T-helper 1 cell treated with Interleukin-12 subunit alpha and Interleukin-12 subunit beta and Interleukin-4 antibody, amounts not matched to agents 30 ng/mL and 1 ng/mL, for 36 hours (primary cell): ENCODE data around the gene MED16. TPM values are rescaled to one million over a fixed set of nuclear protein-coding genes. Genes with fewer than 3 reads are reported as not detected.
"Not testable (repeated sequence)": the region's sequence is repeated elsewhere in the genome, so short reads cannot be mapped to it uniquely, and the experiment has no call there.

Experiments
- intact Hi-C: fragments of 100-400 bp; cut with micrococcal nuclease; formaldehyde crosslinking; loops from one replicate; pipeline ENCODE4 v1.15.1; 2024
- total RNA-seq: library from RNA; stranded (reverse); gene quantifications from 2 replicates; pipeline ENCODE4 v1.2.3, GENCODE V29; 2022

The MED16 gene
- total RNA-seq, 1 donor from 2014 or later = 74.3 TPM

DNA sequence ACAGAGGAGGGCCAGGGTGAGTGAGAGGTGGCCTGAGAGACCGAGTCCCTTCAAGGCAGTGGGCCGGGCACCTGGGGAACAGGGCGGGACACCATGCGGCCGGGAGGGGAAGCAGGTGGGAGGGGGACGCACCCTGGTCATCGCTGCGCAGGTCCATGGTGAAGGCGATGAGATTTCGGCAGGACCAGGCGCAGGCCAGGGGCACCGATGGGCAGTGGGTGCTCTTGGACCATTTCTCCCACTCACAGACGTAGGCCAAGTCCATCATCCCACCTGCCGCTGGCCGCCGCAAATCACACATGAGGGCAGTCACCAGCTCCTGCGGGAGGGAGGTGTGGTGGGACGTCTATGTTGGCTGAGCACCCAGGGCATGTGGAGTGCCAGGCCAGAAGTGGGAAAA, 2.2 kb downstream of the MED16 start:
- intact Hi-C loops = loop anchor here (10.0 kb wide), 1 partner anchor 1564 kb away; the partner anchor contains the start of gene LMNB2

DNA sequence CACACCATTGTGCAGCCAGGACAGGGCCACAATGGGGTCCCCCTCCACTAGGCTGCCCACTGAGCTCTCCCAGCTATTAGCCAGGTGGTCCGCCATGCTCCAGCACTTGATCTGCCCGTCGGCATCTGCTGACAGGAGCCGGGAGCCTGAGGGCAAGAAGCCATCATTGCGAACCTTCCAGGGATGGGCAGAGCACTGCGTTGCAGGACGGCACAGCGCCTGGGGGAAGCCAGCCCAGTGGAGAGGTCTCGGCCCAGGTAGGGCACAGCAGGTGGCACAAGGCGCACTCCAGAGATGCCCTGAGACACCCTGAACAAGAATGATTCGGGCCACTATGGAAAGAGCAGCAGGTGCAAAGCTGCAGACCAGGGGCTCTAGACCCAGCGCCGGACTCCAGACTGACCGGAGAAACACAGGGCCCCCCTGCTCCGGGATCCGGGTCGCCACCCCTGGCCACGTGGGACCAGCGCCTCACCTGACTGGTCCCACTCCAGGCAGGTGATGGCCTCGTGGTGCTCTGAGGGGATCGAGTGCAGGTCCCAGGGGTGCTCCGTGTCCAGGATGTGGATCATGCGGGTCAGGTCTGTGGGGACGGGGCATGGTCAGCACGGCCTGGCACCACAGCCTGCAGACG, 3.2 kb downstream of the MED16 start:
- intact Hi-C loops = loop anchor here (10.0 kb wide), 1 partner anchor 1565 kb away; the partner anchor contains the start of gene LMNB2

DNA sequence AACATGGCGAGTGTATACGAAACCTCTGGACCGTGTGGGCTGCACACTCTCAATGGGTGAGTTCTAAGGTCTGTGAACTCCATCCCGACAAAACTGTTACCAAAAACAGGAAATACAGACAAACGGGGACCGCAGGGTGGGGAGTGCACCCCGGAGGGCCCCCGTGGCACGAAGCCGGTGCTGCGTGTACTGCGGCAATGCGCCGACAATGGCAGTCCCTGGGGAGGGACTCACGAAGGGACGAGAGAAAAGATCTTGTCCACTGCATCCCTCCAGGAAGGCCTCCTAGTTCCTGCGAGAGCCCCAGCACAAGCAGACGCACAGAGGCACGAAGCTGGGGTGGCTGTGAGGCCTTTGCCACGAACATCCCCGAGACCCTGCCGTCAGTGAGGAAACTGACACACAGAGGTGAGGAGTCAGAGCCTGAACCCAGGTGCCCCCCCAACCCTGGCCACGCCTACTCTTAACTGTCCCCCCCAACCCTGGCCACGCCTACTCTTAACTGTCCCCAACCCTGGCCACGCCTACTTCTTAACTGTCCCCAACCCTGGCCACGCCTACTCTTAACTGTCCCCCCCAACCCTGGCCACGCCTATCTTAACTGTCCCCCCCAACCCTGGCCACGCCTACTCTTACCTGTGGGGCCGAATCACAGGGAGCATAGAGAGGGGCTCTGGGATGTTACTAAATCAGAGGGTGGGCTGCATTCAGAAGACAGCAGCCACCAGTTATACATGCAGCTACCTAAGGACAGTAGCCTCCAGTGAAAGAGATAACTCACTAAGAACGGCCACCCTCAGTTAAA, 4.2 kb downstream of the MED16 start:
- intact Hi-C loops = no loop called here

- intact Hi-C loops = no loop called here
These were observed 5.4 kb downstream of the MED16 start for GRCh38 chr19:887599-887998.

- intact Hi-C loops = no loop called here
These were observed 5.9 kb downstream of the MED16 start for GRCh38 chr19:887072-887471.

GRCh38 chr19:885536-886224, 7.3 kb downstream of the MED16 start:
- intact Hi-C loops = no loop called here

GRCh38 chr19:884420-885211, 8.4 kb downstream of the MED16 start:
- intact Hi-C loops = no loop called here

- intact Hi-C loops = no loop called here
These were observed 9.3 kb downstream of the MED16 start for GRCh38 chr19:883661-884211.

GRCh38 chr19:882871-883497, 10.0 kb downstream of the MED16 start:
- intact Hi-C loops = no loop called here

DNA sequence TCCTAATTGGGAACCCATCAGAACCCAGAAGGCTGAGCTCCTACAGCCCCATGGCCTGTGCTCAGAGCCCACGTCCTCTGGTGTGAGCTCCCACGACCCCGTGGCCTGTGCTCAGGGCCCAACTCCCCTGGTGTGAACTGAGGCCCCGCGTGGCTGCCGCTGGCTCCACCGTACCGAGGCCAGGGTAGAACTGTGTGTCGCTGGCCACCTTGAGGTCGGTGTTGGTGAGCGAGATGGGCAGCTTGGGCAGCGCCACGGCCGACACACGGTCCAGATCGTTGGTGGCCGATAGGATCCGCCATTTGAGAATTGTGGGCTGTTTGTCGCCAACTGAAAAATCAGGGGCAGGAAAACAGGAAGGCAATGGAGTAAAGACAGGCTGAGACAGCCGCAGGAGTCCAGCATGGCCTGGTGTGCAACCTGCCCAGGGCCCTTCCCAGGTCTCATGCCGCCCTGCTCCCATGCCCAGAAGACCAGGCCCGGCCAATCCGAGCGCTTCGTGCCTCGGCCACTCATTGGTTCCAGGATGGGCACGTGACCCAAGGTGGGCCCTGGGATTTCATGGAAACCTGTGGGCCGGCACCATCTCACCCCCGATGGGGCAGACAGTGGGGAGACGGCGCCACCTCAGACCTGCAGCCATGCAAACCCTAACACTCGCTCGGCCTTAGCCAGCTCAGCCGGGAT, 11.5 kb downstream of the MED16 start:
- intact Hi-C loops = no loop called here

DNA sequence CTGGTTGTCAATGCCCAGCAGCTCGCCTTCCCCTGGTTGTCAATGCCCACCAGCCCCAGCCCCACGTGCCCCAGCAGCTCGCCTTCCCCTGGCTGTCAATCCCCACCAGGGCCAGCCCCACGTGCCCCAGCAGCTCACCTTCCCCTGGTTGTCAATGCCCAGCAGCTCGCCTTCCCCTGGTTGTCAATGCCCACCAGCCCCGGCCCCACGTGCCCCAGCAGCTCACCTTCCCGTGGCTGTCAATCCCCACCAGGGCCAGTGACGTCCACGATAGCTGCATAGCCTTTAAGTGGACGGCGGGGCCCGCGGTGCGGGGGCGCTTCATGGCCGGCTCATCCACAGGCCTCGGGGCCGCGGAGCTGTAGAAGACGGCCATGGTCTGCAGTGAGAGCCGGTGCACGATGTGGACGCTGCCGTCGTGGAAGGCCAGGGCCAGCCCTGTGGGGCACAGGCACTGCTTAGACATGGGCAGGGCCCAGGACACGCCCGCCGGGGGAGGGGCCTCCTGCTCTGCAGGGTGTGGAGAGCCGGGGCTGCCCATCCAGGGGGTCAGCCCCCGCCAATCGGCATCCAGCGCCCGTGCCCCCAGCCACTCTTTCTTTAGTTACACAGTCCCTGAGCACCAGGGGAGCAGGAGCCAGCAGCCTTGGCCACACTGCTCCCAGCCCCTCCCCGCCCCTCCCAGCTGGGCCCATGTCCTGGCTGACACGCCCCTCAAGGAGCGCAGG, 13.1 kb downstream of the MED16 start:
- intact Hi-C loops = no loop called here

DNA sequence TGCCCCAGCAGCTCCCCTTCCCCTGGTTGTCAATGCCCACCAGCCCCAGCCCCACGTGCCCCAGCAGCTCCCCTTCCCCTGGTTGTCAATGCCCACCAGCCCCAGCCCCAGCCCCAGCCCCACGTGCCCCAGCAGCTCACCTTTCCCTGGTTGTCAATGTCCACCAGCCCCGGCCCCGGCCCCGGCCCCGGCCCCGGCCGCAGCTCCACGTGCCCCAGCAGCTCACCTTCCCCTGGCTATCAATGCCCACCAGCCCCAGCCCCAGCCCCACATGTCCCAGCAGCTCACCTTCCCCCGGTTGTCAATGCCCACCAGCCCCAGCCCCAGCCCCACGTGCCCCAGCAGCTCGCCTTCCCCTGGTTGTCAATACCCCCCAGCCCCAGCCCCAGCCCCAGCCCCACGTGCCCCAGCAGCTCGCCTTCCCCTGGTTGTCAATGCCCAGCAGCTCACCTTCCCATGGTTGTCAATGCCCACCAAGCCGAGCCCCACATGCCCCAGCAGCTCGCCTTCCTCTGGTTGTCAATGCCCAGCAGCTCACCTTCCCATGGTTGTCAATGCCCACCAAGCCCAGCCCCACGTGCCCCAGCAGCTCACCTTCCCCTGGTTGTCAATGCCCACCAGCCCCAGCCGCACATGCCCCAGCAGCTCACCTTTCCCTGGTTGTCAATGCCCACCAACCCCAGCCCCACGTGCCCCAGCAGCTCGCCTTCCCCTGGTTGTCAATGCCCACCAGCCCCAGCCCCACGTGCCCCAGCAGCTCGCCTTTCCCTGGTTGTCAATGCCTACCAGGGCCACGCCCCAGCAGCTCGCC, 14.0 kb downstream of the MED16 start:
- intact Hi-C loops = not testable (repeated sequence)

- intact Hi-C loops = not testable (repeated sequence)
These were observed 14.9 kb downstream of the MED16 start for GRCh38 chr19:877992-878660.

DNA sequence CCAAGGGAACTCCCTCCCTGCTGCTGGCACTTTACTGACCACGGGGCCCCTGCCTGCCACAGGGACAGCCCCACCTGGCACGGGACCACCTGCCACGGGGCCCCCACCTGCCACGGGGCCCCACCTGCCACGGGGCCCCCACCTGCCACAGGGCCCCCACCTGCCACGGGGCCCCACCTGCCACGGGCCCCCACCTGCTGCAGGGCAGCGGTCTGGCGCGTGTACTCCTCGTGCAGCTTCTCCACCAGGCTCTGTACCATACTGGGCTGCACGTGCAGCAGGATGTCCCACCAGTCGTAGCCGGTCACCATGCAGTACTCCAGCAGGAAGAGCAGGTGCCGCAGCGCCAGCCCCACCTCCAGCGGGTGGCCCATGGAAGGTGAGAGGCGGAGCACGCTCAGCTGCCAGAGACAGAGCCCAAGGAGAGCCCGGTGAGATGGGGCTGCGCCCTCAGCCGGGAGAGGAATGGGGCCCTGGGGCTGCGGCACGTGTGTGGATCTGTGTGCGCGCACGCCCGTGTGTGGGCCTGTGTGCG, 16.1 kb downstream of the MED16 start:
- intact Hi-C loops = no loop called here

DNA sequence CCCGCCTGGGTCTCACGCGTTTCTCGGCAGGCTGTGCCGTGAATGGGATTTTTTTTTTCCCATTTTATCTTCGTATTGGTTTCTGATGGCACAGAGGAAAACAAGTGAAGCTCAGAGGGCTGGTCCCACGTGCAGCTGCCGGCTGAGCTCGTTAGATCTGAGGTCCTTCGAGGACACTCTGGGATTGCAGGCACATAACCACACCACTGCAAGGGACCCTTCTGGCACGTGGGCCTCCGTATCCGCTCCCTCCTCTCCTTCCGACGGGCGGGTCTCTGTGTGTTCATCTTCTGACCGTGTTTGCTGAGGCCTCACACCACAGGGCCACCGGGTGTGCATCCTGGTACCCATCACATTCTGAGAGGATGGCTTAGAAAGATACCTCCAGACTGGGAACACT, 16.9 kb downstream of the MED16 start:
- intact Hi-C loops = no loop called here

DNA sequence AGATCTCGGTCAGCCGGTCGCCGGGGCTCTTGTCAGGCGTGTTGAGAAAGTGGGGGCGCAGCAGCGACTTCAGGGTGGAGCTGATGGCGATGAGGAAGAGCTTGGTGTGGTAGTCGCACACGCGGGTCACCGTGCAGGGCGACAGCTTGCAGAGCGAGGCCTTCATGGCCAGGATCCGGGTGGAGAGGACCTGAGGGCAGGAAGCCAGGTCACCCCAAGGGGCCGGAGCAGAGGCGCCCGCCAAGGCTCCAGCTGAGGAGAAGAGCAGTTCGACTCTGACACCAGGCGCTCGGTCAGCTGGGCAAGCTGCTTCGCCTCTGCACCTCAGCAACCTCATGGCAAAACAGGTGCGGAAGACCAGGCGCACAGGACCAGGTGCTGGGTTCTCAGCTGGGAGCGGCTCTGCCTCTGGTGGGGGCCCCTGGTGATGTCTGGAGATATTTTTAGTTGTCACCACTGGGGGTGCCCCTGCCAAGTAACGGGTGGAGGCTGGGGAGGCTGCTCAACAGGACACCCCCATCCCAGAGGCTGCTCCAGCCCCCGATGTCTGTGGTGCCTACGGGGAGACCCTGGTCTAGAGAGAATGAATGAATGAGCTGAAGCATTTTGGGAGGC, 17.6 kb downstream of the MED16 start:
- intact Hi-C loops = no loop called here

DNA sequence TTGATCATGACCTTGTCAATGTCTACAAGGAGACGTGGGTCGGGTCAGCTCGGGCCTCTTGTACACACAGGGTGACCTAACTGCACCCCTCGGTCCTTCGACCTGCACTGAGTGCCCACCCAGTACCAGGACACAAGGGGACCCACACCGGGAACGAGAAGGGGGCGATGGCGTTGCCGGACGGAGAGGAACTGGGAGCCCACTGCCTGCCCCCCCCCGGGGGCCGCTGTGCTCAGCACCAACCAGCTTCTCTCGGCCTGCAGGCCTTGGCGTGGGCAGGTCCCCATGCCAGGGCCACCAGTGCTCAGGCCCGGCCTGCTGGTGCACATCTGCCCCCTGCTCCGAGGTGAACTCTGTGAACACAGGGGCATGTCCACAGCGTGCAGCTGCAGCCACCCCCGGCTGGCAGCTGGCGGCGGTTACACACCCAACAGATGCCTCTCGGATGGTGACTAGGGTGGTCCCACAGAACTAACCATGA, 19.4 kb downstream of the MED16 start:
- intact Hi-C loops = loop anchor here (1.0 to 2.0 kb wide), 6 partner anchors 11 to 395 kb away; partner anchors contain the start of genes CIRBP, MED16, R3HDM4 and RNU6-9
